Brain microvascular endothelial cell (primary cell): ENCODE results near the gene IGBP1.

Source experiments
- DNase-seq: peaks from one replicate; pipeline ENCODE4 v3.0.0-alpha.2; 2020
- H3K27ac ChIP-seq: fragments of 250-450 bp; sonication (Bioruptor Pico); 2 replicates; pipeline ENCODE4 v1.5.1; 2020; ENCODE audit warnings: mild to moderate bottlenecking, moderate library complexity
- H3K27me3 ChIP-seq: fragments of 250-450 bp; sonication (Bioruptor Pico); replicated peaks from 2 replicates; pipeline ENCODE4 v1.5.1; 2020; ENCODE audit warnings: mild to moderate bottlenecking
- H3K36me3 ChIP-seq: fragments of 250-450 bp; sonication (Bioruptor Pico); replicated peaks from 2 replicates; pipeline ENCODE4 v1.5.1; 2020; ENCODE audit warnings: mild to moderate bottlenecking
- H3K4me3 ChIP-seq: 2 replicates; pipeline ENCODE4 v1.5.1; 2011; ENCODE audit warnings: low read depth, mild to moderate bottlenecking, control low read depth, low read length, moderate library complexity
- in situ Hi-C: cut with HindIII; loops from 2 replicates; pipeline ENCODE4 v1.10.0; 2017; ENCODE audit warnings: low sequenced_read_pairs, low pct_ligation_motif_present
- TF ChIP-seq, protein P1 (sequence below): IDR thresholded peaks from 2 replicates; pipeline ENCODE4 v1.5.1; 2011; ENCODE audit warnings: low read depth, mild to moderate bottlenecking, moderate library complexity, low read length, control low read depth, inconsistent platforms; ENCODE audit errors: missing control alignments

Gene IGBP1

DNA sequence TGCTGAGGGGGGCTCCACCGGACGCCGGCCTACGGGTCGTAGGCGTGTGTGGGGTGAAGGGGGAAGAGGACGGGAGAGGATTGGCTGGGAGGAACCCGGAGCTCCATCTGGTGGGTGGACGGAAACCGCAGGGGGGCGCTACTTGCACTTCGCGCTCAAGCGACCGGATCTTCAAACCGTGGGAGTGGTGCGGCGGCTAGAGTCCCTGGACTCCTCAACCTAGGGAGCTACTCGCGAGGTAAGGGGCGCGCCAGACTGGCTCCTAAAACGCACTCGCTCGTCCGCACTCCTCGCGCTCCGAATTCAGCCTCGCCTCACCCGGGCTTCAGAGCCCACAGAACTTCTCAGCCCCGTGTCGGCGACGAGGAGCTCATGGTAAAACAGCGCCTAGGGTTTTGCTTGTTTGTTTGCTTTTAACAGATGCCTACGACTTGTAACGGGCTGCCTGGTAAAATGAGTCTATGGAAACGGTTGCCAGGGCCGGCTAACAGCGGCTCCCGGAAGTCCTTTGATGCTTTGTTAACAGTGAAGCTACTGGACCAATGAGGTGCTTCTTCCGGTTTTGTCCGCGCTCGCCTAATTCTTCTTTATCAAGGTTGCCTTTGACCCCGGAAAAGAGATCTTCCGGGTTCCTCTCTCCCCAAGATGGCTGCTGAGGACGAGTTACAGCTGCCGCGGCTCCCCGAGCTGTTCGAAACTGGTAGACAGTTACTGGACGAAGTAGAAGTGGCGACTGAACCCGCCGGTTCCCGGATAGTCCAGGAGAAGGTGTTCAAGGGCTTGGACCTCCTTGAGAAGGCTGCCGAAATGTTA is at the start of gene IGBP1:
Gene IGBP1 (plus strand): TSS at position 145 of the 813 bp plus-strand sequence. CDS start 501 bp downstream, at position 646.
- no peaks in the 10 kb centered on the region for H3K36me3 ChIP-seq
- in situ Hi-C loops: no loop called here
- DNase-seq: peak; percentile 82
- H3K4me3 ChIP-seq: peak within 1 kb of the TSS; percentile 77
- TF ChIP-seq, protein P1, sequence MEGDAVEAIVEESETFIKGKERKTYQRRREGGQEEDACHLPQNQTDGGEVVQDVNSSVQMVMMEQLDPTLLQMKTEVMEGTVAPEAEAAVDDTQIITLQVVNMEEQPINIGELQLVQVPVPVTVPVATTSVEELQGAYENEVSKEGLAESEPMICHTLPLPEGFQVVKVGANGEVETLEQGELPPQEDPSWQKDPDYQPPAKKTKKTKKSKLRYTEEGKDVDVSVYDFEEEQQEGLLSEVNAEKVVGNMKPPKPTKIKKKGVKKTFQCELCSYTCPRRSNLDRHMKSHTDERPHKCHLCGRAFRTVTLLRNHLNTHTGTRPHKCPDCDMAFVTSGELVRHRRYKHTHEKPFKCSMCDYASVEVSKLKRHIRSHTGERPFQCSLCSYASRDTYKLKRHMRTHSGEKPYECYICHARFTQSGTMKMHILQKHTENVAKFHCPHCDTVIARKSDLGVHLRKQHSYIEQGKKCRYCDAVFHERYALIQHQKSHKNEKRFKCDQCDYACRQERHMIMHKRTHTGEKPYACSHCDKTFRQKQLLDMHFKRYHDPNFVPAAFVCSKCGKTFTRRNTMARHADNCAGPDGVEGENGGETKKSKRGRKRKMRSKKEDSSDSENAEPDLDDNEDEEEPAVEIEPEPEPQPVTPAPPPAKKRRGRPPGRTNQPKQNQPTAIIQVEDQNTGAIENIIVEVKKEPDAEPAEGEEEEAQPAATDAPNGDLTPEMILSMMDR: peak; percentile 70
- no peaks in the 10 kb centered on the region for H3K27me3 ChIP-seq
- peak within 1 kb of the TSS; percentile 91 for H3K27ac ChIP-seq

DNA sequence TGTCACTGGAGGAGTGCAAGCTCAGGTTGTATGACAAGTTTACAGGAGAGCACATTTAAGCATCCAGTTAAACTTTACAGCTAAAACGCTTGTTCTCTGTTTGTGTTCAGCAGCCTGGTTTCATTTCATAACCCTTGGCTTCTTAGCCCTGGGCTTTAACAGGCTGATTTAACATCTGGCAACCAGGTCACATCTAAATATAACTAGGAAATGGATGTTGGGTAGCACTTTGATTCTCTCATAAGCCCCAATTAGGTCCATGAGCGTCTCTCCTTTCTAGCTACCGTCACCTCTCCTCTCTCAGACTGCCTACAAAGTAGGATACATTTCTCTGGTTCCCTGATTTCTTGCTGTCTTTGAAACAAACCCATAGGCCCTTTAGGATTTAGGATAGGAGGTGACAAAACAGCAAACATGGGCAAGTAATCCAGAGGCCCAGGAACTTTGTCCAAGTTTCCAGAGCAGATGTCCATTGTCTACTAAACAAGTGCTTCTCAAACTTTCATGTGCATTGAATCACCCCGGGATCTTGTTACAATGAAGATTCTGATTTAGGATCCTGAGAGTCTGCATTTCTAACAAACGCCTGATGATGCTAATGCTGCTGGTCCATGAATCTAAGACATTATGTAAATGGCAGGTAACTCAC is 48.5 kb upstream of the IGBP1 start:
- DNase-seq: no peak
- in situ Hi-C loops: no loop called here

DNA sequence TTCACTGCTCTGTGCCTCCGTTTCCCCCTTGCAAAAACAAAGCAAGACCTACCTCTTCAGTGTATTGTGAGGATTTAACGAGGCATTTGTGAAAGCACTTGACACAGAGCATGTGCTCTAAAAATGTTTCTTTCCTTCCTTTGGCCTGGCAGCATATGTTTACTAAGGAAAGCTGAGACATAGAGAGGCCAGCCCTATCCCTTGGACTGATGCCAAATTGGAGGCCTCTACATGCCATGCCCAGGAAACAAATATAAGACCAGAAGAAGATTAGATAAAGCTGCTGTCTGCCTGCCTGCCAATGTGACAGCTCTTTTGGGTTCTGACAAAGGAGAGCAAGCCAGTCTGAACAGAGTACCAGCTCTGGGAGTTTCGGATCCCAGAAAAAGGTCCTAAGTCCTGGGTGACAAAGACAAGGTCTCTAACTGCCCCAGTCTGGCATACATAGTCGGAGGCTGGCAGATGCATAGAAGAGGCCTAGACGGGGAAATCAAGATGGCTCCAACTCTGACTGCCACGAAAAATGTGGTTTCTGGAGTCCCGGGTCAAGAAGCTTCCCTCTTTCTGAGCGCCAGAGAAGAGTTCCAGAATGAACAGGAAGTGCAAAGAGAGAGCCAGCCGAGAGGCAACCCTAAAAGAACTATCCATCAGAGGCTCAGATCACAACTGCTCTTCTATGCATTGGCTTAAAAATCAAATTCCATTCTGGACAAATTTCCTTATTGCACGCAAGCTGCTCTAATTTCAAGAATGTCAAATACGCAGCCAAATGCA is 45.2 kb upstream of the IGBP1 start:
- in situ Hi-C loops: no loop called here
- Histone ChIP-seq H3K4me3 (no peak overlapping the region), H3K27ac (no peak overlapping the region), H3K36me3 (no peaks in the 10 kb centered on the region), H3K27me3 (no peaks in the 10 kb centered on the region)
- TF ChIP-seq, protein P1: no peak
- peak; percentile 9 for DNase-seq

More for the DNA sequence above, 48.5 kb upstream of the IGBP1 start:
- TF ChIP-seq, protein P1: no peak
- Histone ChIP-seq H3K27me3 (no peaks in the 10 kb centered on the region), H3K36me3 (no peaks in the 10 kb centered on the region), H3K27ac (no peak overlapping the region), H3K4me3 (no peak overlapping the region)

DNA sequence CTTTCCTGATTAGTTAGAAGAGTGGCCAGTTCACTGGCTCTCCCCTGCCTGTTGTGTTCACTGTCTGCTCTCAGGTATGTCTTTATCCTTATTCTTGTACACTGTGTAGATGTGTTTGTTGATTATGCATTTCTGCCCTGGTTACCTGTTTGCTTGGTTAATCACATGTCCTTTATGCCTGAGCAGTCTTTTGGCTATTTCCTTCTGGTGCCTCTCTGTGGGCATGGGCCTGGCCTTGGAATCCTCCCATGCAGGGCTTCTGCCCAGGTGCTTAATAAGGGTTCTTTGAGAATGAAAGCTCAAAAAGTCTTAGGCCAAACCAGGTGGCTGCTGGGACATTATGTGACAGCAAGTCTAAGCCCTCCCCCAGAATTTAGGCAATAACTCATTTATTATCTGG is 44.5 kb upstream of the IGBP1 start:
- in situ Hi-C loops: no loop called here
- no peak for DNase-seq
- Histone ChIP-seq H3K27ac (no peak overlapping the region), H3K27me3 (no peaks in the 10 kb centered on the region), H3K4me3 (no peak overlapping the region), H3K36me3 (no peaks in the 10 kb centered on the region)
- TF ChIP-seq, protein P1: no peak

DNA sequence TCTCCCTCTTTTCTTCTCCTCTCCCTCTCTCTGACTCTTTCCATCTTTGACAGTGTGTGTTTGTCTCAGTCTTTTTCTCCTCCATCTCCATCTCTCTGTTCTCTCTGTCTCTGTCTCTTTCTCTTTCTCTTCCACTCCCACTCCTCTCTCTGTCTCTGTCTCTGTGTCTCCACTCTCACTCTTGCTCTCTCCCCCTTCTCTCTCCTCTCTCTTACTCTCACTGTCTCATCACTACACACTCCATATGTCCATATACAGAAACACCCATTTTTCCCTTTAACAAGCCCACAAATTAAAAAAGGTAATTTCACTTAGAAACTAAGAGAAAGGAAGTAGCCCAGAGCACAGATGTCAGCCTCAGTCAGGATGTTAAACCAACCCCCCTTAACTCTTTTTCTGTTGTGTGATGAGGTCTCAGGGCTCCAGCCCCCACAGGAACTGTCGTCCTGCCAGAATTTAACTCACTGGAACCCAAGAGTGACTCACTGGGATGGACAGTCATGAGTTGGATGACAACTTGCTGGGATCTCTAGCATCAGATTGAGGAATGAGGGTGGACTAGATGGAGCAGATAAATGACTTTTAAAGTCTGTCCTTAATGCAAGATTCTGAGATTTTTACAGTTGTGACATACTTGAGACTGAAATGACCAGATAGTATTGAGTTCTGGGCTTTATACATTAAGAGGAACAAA is 43.5 kb upstream of the IGBP1 start:
- TF ChIP-seq, protein P1: no peak
- H3K27me3 ChIP-seq: no peaks in the 10 kb centered on the region
- peak; percentile 29 for DNase-seq
- no peak overlapping the region for H3K4me3 ChIP-seq
- no peaks in the 10 kb centered on the region for H3K36me3 ChIP-seq
- H3K27ac ChIP-seq: no peak overlapping the region
- in situ Hi-C loops: no loop called here
